GM21367 (cell line): ENCODE results near the gene TOP2A.
"Not testable (repeated sequence)": the region's sequence is repeated elsewhere in the genome, so short reads cannot be mapped to it uniquely, and the experiment has no call there.

ENCODE experiments used
- ATAC-seq: cut with Tn5 transposase; IDR thresholded peaks from one replicate; pipeline ENCODE4 v1.9.1; 2021; ENCODE audit not compliant: unreplicated experiment

Gene TOP2A

GRCh38 chr17:40377832-40378231, 39.9 kb downstream of the TOP2A start:
- no peak for ATAC-seq

GRCh38 chr17:40376541-40376940, 41.2 kb downstream of the TOP2A start:
- ATAC-seq = not testable (repeated sequence)

GRCh38 chr17:40375786-40376185, 41.9 kb downstream of the TOP2A start:
- not testable (repeated sequence) for ATAC-seq

- ATAC-seq = no peak
These were observed 42.7 kb downstream of the TOP2A start for GRCh38 chr17:40374821-40375498.

GRCh38 chr17:40373999-40374398, 43.7 kb downstream of the TOP2A start:
- ATAC-seq = no peak

GRCh38 chr17:40373324-40373723, 44.4 kb downstream of the TOP2A start:
- ATAC-seq = no peak

- not testable (repeated sequence) for ATAC-seq
These were observed 45.1 kb downstream of the TOP2A start for GRCh38 chr17:40372644-40373043.

- no peak for ATAC-seq
These were observed 45.7 kb downstream of the TOP2A start for GRCh38 chr17:40372031-40372430.

- no peak for ATAC-seq
These were observed 46.3 kb downstream of the TOP2A start for GRCh38 chr17:40371261-40371929.

- ATAC-seq = no peak
These were observed 47.8 kb downstream of the TOP2A start for GRCh38 chr17:40369923-40370322.

- not testable (repeated sequence) for ATAC-seq
These were observed 50.0 kb downstream of the TOP2A start for GRCh38 chr17:40367728-40368127.

- ATAC-seq = no peak
These were observed 50.7 kb downstream of the TOP2A start for GRCh38 chr17:40366861-40367518.

- ATAC-seq = no peak
These were observed 51.4 kb downstream of the TOP2A start for GRCh38 chr17:40366076-40366860.

GRCh38 chr17:40364906-40365305, 52.8 kb downstream of the TOP2A start:
- ATAC-seq = no peak

- no peak for ATAC-seq
These were observed 53.4 kb downstream of the TOP2A start, which contains the start of gene GJD3 for GRCh38 chr17:40364121-40364861. GJD3 (minus strand) TSS chr17:40364737; CDS start chr17:40363815, 922 bp downstream.

GRCh38 chr17:40363111-40363827, 54.4 kb downstream of the TOP2A start:
- ATAC-seq = no peak

- ATAC-seq = no peak
These were observed 55.0 kb downstream of the TOP2A start for GRCh38 chr17:40362696-40363110.

GRCh38 chr17:40361925-40362695, 55.6 kb downstream of the TOP2A start:
- ATAC-seq = no peak
